BLaER1 (cell line): ENCODE results near the gene CPED1.

ENCODE experiments used
- H3K27ac ChIP-seq: shearing (Covaris generic); formaldehyde crosslinking; 2 replicates; pipeline ENCODE4 v1.8.1; 2022
- H3K27me3 ChIP-seq: shearing (Covaris generic); formaldehyde crosslinking; 2 replicates; pipeline ENCODE4 v1.8.1; 2022
- H3K36me3 ChIP-seq: shearing (Covaris generic); formaldehyde crosslinking; 2 replicates; pipeline ENCODE4 v1.8.1; 2022
- H3K4me1 ChIP-seq: shearing (Covaris generic); formaldehyde crosslinking; 2 replicates; pipeline ENCODE4 v1.8.1; 2022
- H3K4me2 ChIP-seq: shearing (Covaris generic); formaldehyde crosslinking; 2 replicates; pipeline ENCODE4 v1.8.1; 2022
- H3K4me3 ChIP-seq: shearing (Covaris generic); formaldehyde crosslinking; 2 replicates; pipeline ENCODE4 v1.8.1; 2022
- H3K9ac ChIP-seq: shearing (Covaris generic); formaldehyde crosslinking; 2 replicates; pipeline ENCODE4 v1.8.1; 2022
- H3K9me3 ChIP-seq: shearing (Covaris generic); formaldehyde crosslinking; 2 replicates; pipeline ENCODE4 v1.8.1; 2022
- H4K20me1 ChIP-seq: shearing (Covaris generic); formaldehyde crosslinking; 2 replicates; pipeline ENCODE4 v1.8.1; 2022
- Cebpa-rat ChIP-seq: shearing (Covaris generic); IDR thresholded peaks from 2 replicates; pipeline ENCODE4 v1.8.1; 2022

Gene CPED1

DNA sequence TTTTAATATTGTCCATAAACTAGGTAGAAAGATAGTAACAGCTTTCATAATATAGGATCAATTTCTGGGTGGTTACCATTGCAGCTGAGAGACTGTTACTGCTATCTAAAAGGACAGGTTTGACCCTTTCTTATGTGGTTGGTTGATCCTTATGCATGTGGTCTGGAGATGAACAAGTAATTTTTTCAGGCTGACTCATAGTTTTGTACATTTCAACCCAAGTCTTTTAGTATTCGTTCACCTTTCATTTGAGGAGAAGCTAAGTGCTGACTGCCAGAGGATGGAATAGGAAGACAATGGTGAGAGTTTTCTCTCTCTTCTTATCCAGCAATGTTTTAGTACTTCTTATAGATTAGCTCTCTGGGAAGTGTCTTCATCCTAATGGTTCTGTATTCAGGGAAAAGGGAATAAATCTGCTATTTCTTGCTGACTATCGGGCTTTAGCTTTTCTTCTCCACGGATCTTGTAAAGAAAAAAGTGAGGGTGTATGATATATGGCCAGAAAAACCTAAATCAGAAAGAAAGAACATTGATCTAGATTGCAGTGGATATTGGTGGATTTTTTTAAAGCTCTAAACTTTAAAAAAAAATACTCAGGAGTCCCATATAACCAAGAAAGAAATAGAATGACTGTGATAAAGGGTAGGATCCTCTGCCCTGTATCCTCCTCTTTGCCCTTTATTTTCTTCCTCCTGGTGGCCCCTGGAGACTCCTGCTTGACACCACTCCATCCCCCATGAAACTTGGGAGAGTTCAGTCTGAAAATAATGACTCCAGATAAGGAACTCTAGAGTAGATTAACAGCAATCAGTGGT is 88.0 kb downstream of the CPED1 start:
- H3K27me3 ChIP-seq = no peaks in the 10 kb centered on the region
- H3K4me2 ChIP-seq = no peak overlapping the region
- no peaks in the 10 kb centered on the region for H3K9me3 ChIP-seq
- H3K27ac ChIP-seq = no peak overlapping the region
- H3K4me3 ChIP-seq = no peak overlapping the region
- H4K20me1 ChIP-seq = no peaks in the 10 kb centered on the region
- TF ChIP-seq Cebpa-rat = no peak
- H3K36me3 ChIP-seq = no peaks in the 10 kb centered on the region
- no peaks in the 10 kb centered on the region for H3K4me1 ChIP-seq
- no peak overlapping the region for H3K9ac ChIP-seq

DNA sequence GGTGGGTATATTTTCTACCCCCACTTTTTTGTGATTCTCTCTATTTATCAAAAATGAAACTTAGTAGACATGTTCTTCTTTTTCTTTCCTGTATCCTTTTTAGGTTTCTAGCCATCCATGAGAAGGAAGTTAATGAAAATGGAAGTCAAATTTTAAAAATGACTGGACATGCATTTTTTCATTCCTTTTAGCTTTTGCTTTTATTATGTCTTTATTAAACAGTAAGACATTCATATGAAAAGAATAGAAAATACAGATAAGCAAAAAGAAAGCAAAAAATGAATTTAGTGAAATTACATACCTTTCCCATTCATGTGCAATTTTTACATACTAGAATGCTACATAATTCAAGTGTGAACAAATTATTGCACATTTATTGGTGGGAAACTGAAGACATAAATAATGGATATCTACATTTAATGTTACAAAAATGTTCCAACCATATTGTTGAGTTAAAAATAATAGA is 88.7 kb downstream of the CPED1 start:
- no peak overlapping the region for H3K9ac ChIP-seq
- H4K20me1 ChIP-seq = no peaks in the 10 kb centered on the region
- no peaks in the 10 kb centered on the region for H3K9me3 ChIP-seq
- no peaks in the 10 kb centered on the region for H3K27me3 ChIP-seq
- no peaks in the 10 kb centered on the region for H3K4me1 ChIP-seq
- no peak overlapping the region for H3K4me3 ChIP-seq
- no peak overlapping the region for H3K27ac ChIP-seq
- no peaks in the 10 kb centered on the region for H3K36me3 ChIP-seq
- no peak for TF ChIP-seq Cebpa-rat
- no peak overlapping the region for H3K4me2 ChIP-seq

DNA sequence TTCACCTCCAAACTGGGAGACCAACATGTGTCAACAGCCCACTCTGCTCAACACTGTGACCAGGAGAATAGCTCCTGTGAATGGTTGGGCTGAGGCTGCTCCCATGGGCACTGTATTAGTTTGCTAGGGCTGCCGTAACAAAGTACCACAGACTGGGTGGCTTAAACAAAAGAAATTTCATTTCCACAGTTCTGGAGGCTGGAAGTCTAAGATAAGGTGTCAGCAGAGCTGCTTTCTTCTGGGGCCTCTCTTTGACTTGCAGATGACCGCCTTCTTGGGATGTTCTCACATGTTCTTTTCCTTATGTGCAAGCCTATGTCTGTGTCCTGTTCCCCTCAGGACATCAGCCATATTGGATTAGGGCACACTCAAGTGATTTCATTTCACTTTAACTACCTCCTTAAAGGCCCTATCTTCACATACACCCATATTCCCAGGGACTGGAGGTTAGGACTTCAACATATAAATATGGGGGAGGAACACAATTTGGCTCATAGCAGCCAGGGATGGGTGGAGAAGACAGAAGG is 90.3 kb downstream of the CPED1 start:
- Histone ChIP-seq H3K27ac (no peak overlapping the region), H3K4me2 (no peak overlapping the region), H3K9me3 (no peaks in the 10 kb centered on the region), H3K27me3 (no peaks in the 10 kb centered on the region), H3K9ac (no peak overlapping the region), H3K4me1 (no peaks in the 10 kb centered on the region), H3K4me3 (no peak overlapping the region), H4K20me1 (no peaks in the 10 kb centered on the region), H3K36me3 (no peaks in the 10 kb centered on the region)
- TF ChIP-seq Cebpa-rat = no peak

DNA sequence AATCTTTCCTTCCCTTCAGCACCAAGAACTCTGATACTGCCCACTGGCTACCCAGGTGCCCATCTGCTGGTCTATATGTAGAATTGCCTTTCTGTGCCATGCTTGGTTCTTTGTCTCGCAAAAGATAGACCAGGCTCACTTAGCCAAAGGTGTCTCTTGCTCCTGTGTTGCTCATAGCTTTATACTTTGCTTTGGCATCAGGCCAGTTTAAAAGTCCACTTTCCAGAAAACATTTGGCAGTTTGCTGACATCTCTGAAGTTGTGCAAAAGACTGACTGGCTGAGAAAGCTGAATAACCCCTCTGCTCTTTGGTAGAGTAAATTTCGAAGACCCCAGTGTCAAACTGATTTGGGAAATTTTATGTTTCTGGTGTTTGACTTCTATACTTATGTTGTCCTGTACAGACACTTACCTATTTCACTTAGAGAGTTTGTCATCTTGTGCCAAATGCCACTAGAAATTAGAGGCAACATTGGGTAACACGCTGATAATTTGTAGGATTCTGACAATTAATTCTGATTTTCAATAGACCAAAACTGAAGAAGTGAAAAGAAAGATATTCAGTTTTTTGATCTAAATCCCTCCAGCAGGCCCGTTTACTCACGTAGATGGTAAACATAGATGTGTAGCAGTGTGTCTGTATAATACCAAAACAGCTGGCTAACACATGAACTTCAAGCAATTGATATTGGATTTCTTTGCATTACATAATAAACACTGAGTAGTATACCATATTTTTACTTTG is 91.1 kb downstream of the CPED1 start:
- Histone ChIP-seq H3K4me3 (no peak overlapping the region), H3K9ac (no peak overlapping the region), H4K20me1 (no peaks in the 10 kb centered on the region), H3K27ac (no peak overlapping the region), H3K27me3 (no peaks in the 10 kb centered on the region), H3K36me3 (no peaks in the 10 kb centered on the region), H3K4me2 (no peak overlapping the region), H3K9me3 (no peaks in the 10 kb centered on the region), H3K4me1 (no peaks in the 10 kb centered on the region)
- TF ChIP-seq Cebpa-rat = no peak

DNA sequence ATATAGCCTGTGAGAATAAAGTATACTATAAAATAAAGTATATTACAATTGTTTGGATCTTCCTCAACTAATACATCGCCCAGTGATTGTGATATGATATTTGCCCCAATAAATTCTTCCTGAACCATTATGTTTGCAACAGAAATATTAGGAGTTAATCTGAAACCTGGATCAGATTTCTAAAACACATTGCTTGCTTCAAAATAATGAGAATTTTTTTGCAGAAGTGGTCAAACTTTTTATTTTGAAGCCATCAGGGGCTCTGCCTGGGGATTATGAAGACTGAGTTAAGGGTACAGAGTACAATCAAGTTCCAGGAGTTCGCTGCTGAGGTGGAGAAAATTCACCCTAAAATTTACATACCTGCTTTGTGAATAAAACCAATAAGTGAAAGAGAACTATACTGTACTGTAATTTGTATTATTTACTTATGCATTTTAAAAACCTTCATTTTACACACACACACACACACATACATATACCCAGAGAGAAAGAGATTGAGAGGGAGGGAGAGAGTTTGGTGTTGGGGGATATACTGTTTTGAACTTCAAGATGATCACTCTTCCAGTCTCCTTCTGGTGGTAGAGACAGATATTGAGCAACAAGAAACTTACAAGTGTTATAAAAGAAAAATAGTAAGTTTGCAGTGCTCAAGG is 91.9 kb downstream of the CPED1 start:
- Histone ChIP-seq H3K9ac (no peak overlapping the region), H3K36me3 (no peaks in the 10 kb centered on the region), H4K20me1 (no peaks in the 10 kb centered on the region), H3K4me2 (no peak overlapping the region), H3K27ac (no peak overlapping the region), H3K27me3 (no peaks in the 10 kb centered on the region), H3K4me1 (no peaks in the 10 kb centered on the region), H3K9me3 (no peaks in the 10 kb centered on the region), H3K4me3 (no peak overlapping the region)
- no peak for TF ChIP-seq Cebpa-rat

DNA sequence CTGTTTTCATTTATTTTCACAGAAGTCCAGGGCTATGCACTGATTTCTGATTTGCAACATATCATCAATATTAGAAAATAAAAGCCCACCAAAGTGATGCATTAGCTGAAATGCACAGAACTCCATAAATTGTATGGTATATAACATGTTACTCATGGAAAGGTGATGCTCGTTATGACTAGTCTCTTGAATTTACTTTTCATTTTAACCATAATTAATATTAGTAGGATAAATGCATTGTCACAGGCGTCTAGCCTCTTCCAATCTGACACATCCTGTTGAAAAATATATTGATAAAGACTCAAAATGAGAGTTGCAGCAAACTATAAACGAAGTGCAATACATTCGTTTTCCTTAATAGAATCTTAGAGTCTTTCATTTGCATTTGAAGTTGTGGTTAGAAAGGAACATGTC is 92.4 kb downstream of the CPED1 start:
- Histone ChIP-seq H3K27ac (no peak overlapping the region), H3K4me1 (peaks cover 3% of the 10 kb centered on the region; the same call in 1 of the 2 replicates), H3K9ac (no peak overlapping the region), H3K36me3 (no peaks in the 10 kb centered on the region), H3K27me3 (no peaks in the 10 kb centered on the region), H3K9me3 (no peaks in the 10 kb centered on the region), H4K20me1 (no peaks in the 10 kb centered on the region), H3K4me2 (no peak overlapping the region), H3K4me3 (no peak overlapping the region)
- TF ChIP-seq Cebpa-rat = no peak

DNA sequence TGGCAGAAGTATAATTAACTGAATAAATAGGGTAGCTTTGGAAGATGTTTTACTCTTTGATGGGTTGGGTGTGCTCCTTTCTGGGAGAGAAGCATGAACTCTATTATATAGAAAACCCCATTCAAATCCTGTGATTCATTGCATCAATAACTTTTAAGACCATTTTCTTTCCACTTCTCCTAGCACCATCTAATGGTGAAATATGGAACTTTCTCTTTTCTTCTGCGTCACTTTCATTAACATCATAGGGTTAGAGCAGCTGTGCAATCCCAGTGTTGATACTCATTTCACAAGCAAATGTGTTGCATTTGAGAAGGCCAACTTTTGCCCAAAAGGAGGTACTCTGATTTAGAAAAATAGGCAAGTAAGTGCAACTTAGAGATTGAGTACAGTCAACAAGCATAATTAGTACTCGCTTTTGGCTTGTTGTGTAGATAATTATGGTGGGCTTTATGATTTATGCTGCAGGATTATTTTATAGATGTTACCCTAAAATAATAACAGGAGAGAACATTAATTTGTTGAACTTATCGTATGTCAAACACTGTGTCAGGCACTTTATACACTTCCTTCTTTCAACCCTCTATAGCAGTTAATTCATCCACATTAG is 92.9 kb downstream of the CPED1 start:
- no peaks in the 10 kb centered on the region for H3K9me3 ChIP-seq
- no peaks in the 10 kb centered on the region for H3K27me3 ChIP-seq
- no peak overlapping the region for H3K4me2 ChIP-seq
- H3K4me1 ChIP-seq = peaks cover 8% of the 10 kb centered on the region; the same call in 1 of the 2 replicates
- no peak overlapping the region for H3K27ac ChIP-seq
- no peaks in the 10 kb centered on the region for H4K20me1 ChIP-seq
- TF ChIP-seq Cebpa-rat = no peak
- no peak overlapping the region for H3K4me3 ChIP-seq
- H3K9ac ChIP-seq = no peak overlapping the region
- H3K36me3 ChIP-seq = no peaks in the 10 kb centered on the region

DNA sequence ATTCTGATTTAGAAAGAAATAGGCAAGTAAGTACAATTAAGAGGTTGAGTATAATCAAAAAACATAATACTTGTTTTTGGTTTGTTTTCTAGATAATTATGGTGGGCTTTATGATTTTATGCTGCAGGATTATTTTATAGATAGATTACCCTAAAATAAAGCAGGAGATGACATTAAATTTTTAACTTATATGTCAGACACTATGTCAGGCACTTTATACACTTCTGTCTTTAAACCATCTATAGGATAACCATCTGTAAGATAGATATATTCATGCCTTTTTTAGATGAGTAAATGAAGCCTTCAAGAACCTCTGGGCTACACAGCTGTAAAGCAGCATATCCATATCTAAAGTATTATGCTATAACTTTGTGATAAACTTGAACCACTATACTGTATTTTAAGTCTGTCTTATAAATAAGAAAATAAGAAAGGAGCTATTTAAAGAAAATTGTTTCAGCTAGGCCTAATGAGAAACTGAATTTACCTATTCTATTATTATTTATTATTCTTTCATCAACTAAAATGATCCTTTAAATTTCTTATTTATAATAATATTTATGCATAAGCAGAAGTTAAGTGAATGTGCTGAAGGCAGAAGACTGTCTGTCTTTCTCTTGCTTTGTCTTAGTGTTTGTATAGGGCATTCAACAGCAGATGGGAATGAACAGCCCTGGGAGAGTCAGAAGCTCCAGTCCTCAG is 94.0 kb downstream of the CPED1 start:
- Histone ChIP-seq H3K27ac (no peak overlapping the region), H3K36me3 (no peaks in the 10 kb centered on the region), H3K4me1 (peaks cover 13% of the 10 kb centered on the region; the same call in 1 of the 2 replicates), H3K4me3 (no peak overlapping the region), H3K9me3 (no peaks in the 10 kb centered on the region), H4K20me1 (no peaks in the 10 kb centered on the region), H3K4me2 (no peak overlapping the region), H3K27me3 (no peaks in the 10 kb centered on the region), H3K9ac (no peak overlapping the region)
- no peak for TF ChIP-seq Cebpa-rat
